BJ (cell line): ENCODE results near the gene HTRA2. TPM values are rescaled to one million over a fixed set of nuclear protein-coding genes. Genes with fewer than 3 reads are reported as not detected.

ENCODE experiments used
- CTCF ChIA-PET: fragments of 350-600 bp; formaldehyde crosslinking; extraction: SDS; loops from one replicate; lab custom pipeline; 2021; ENCODE audit warnings: antibody characterized with exemption, inconsistent platforms; lab: Yijun Ruan, JAX
- POLR2A ChIA-PET: fragments of 300-600 bp; sonication (Branson Sonifier 250); formaldehyde crosslinking; extraction: SDS; loops from one replicate; lab custom pipeline; 2021; ENCODE audit warnings: antibody characterized with exemption; lab: Charles Lee
- DNase-seq: peaks from one replicate; pipeline ENCODE4 v3.0.0-alpha.2; 2011; ENCODE audit warnings: low read depth
- H3K27me3 ChIP-seq: 2 replicates; pipeline ENCODE4 v1.6.0; 2011; ENCODE audit warnings: low read length; ENCODE audit not compliant: control insufficient read depth, insufficient read depth
- H3K36me3 ChIP-seq: 2 replicates; pipeline ENCODE4 v1.5.1; 2011; ENCODE audit warnings: low read length; ENCODE audit not compliant: control insufficient read depth, insufficient read depth
- H3K4me3 ChIP-seq: 2 replicates; pipeline ENCODE4 v1.5.1; 2011; ENCODE audit warnings: low read depth, mild to moderate bottlenecking, control low read depth, low read length
- polyA plus RNA-seq: library from polyadenylated mRNA; depleted of rRNA; stranded (reverse); fragments of >200 nt; gene quantifications from 2 replicates; pipeline ENCODE4 v1.2.3, GENCODE V29; 2011
- TF ChIP-seq, protein P1 (sequence below): IDR thresholded peaks from 2 replicates; pipeline ENCODE4 v1.5.1; 2011; ENCODE audit warnings: low read depth, mild to moderate bottlenecking, control low read depth, inconsistent platforms, low read length, moderate library complexity; ENCODE audit not compliant: insufficient read depth

The HTRA2 gene
- polyA plus RNA-seq, 1 experiment = 36.1 TPM

DNA sequence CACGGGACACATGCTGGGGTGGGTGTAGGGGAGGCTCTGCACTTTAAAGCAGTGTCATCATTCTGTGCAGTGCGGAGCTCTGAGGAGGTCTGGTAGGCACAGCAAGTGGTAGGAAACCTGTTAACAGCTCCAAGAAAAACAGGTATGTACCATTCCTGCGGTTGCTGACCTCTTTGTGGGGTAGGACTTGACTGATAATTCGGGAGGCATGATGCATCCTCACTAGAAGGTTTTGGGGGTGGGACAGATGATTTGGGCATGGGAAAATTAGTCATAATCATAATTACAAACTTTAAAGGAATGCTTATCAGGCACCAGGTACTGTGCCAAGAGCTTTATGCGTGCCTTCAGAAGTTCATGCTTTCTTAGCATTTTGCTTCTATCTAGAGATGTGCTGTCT is 34.5 kb downstream of the HTRA2 start:
- H3K36me3 ChIP-seq = no peaks in the 10 kb centered on the region
- TF ChIP-seq, protein P1, sequence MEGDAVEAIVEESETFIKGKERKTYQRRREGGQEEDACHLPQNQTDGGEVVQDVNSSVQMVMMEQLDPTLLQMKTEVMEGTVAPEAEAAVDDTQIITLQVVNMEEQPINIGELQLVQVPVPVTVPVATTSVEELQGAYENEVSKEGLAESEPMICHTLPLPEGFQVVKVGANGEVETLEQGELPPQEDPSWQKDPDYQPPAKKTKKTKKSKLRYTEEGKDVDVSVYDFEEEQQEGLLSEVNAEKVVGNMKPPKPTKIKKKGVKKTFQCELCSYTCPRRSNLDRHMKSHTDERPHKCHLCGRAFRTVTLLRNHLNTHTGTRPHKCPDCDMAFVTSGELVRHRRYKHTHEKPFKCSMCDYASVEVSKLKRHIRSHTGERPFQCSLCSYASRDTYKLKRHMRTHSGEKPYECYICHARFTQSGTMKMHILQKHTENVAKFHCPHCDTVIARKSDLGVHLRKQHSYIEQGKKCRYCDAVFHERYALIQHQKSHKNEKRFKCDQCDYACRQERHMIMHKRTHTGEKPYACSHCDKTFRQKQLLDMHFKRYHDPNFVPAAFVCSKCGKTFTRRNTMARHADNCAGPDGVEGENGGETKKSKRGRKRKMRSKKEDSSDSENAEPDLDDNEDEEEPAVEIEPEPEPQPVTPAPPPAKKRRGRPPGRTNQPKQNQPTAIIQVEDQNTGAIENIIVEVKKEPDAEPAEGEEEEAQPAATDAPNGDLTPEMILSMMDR = no peak
- no peak for DNase-seq
- H3K27me3 ChIP-seq = no peaks in the 10 kb centered on the region
- H3K4me3 ChIP-seq = no peak overlapping the region
- CTCF ChIA-PET = interaction anchor here (0.7 kb wide), 1 partner anchor 12 kb away, joined by 3 read pairs; no protein-coding TSS in a partner anchor
- POLR2A ChIA-PET = no interaction called here

DNA sequence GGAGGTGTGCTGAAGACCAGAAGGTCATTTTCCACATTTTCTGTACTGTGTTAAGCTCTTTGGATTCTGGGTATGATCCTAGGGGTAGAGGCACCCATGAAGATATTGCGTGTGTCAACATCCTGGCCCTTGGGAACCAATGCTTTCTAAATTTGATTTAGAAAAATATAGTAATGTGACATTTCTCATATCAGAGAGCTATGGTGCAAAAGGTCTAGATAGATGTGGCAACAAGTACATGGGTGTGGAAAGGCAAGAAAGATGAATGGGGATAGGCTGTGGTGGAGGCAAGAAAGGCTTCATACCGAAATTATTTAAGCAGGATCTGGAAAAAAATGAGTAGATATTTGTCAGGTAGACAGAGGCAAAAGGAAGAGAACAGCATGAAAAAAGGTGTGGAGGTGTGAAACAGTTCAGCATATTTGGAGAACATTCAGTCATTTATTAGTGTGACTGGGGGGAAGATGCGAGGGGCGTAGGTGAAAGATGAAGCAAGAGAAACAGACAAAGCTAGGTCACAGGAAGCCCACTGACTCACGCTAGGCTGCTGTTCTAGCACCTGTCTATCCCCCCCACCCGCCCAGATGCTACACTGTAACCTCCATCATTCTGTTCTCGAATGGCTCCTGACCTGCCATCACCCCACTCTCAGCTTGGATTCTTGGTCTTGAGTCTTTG is 36.5 kb downstream of the HTRA2 start:
- H3K27me3 ChIP-seq = no peaks in the 10 kb centered on the region
- no peaks in the 10 kb centered on the region for H3K36me3 ChIP-seq
- TF ChIP-seq, protein P1 = no peak
- DNase-seq = no peak
- CTCF ChIA-PET = interaction anchor here (0.8 to 3.5 kb wide), 5 partner anchors 9 to 22 kb away, joined by 3 to 13 read pairs (median 5); partner anchors contain the start of gene LOXL3
- POLR2A ChIA-PET = interaction anchor here (1.1 to 2.4 kb wide), 2 partner anchors 10 to 11 kb away, joined by 6 to 9 read pairs; no protein-coding TSS in a partner anchor
- H3K4me3 ChIP-seq = no peak overlapping the region

DNA sequence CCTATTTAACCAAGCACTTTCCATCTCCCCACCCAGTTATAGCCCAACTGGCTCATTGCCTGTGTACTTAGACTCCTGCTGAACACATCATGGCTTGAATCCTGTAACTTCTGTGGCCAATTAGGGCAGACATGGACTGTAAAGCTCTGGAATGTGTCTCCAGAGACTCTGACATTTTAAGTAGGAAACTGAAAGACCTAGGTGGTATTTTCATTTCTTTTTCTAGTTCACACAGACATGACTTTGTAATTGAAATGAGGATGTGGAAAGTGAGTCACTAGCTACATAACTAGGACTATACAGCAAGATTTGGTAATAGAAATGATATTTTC is 37.0 kb downstream of the HTRA2 start:
- Histone ChIP-seq H3K36me3 (no peaks in the 10 kb centered on the region), H3K27me3 (no peaks in the 10 kb centered on the region), H3K4me3 (no peak overlapping the region)
- ChIA-PET POLR2A (interaction anchor here (0.6 to 2.4 kb wide), 4 partner anchors 9 to 63 kb away, joined by 3 to 9 read pairs (median 4); partner anchors contain the start of gene LOXL3), CTCF (interaction anchor here (0.8 to 3.5 kb wide), 6 partner anchors 9 to 84 kb away, joined by 3 to 13 read pairs (median 4); partner anchors contain the start of genes CCDC142, LOXL3 and TTC31)
- DNase-seq = peak; percentile 96
- TF ChIP-seq, protein P1 = no peak

DNA sequence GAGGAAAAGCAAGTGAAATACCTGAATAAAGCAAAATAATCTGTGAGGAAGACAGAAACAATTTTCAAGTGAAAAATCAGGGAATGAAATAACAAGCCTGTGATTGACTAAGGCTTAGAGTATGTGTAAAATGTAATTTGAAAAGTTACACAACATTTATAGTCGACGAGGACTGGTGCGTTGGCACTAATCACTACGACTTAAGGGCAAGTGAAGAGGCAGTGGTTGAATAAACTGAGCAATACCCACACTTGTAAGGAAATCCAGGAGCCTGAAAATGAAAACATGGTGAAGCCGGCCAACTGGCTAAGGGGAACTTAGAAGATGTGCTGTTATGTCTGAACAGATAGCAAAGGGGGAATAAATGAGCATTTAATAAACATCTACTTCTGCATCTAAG is 38.1 kb downstream of the HTRA2 start:
- no peak overlapping the region for H3K4me3 ChIP-seq
- peak; percentile 66 for DNase-seq
- POLR2A ChIA-PET = interaction anchor here (2.4 kb wide), 1 partner anchor 8 kb away, joined by 9 read pairs; no protein-coding TSS in a partner anchor
- H3K36me3 ChIP-seq = no peaks in the 10 kb centered on the region
- CTCF ChIA-PET = interaction anchor here (1.0 to 3.5 kb wide), 5 partner anchors 9 to 85 kb away, joined by 3 to 13 read pairs (median 4); partner anchors contain the start of genes CCDC142 and TTC31
- H3K27me3 ChIP-seq = no peaks in the 10 kb centered on the region
- TF ChIP-seq, protein P1 = no peak

DNA sequence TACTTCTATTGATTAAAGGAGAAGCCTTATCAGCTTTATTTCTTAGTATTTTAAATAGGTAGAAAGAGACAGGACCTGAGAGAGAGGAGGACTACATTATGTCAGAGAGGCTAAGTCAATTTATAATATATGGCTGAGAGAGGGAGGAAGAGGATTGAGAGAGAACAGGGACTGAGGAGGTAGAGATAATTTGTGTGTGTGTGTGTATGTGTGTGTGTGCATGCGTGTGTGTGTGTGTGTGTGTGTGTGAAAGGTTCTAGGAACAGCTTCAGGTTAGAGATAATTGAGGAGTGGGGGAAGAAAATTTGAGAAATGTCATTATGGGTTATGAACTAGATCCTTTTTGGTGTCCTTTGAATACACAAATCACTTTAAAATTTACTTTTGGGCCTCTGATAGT is 40.0 kb downstream of the HTRA2 start:
- Histone ChIP-seq H3K4me3 (no peak overlapping the region), H3K36me3 (no peaks in the 10 kb centered on the region), H3K27me3 (no peaks in the 10 kb centered on the region)
- TF ChIP-seq, protein P1 = no peak
- ChIA-PET CTCF (interaction anchor here (1.4 kb wide), 1 partner anchor 87 kb away, joined by 3 read pairs; the partner anchor contains the start of genes CCDC142 and TTC31), POLR2A (no interaction called here)
- DNase-seq = no peak
